ENCODE results near the gene NCAPD3.

Gene NCAPD3

GRCh38 chr11:134264966-134265764 is 41.4 kb upstream of the NCAPD3 start:
- no peak overlapping the region for H3K4me3 ChIP-seq (ENCODE audit: low read depth, low read length)
- TF ChIP-seq CTCF (IDR thresholded peaks at IDR 0.05; ENCODE audit: low read depth, low read length, missing control alignments): no peak
- in situ Hi-C loops (cut with HindIII; ENCODE audit: low pct_ligation_motif_present, low sequenced_read_pairs): no loop called here
- H3K27ac ChIP-seq: no peak overlapping the region
- peaks cover 17% of the 10 kb centered on the region for H3K36me3 ChIP-seq (replicated peaks)
- no peak for DNase-seq
- H3K27me3 ChIP-seq (replicated peaks): no peaks in the 10 kb centered on the region

- in situ Hi-C loops (cut with HindIII; ENCODE audit: low pct_ligation_motif_present, low sequenced_read_pairs): no loop called here
- Histone ChIP-seq H3K4me3 (ENCODE audit: low read depth, low read length) (no peak overlapping the region), H3K27ac (no peak overlapping the region), H3K36me3 (replicated peaks) (peaks cover 30% of the 10 kb centered on the region), H3K27me3 (replicated peaks) (no peaks in the 10 kb centered on the region)
- DNase-seq: no peak
- peak; percentile 76 for TF ChIP-seq CTCF (IDR thresholded peaks at IDR 0.05; ENCODE audit: low read depth, low read length, missing control alignments)
These were observed 38.1 kb upstream of the NCAPD3 start for GRCh38 chr11:134261626-134262488.

- in situ Hi-C loops (cut with HindIII; ENCODE audit: low pct_ligation_motif_present, low sequenced_read_pairs): no loop called here
- TF ChIP-seq CTCF (IDR thresholded peaks at IDR 0.05; ENCODE audit: low read depth, low read length, missing control alignments): no peak
- Histone ChIP-seq H3K27ac (no peak overlapping the region), H3K4me3 (ENCODE audit: low read depth, low read length) (no peak overlapping the region), H3K27me3 (replicated peaks) (no peaks in the 10 kb centered on the region), H3K36me3 (replicated peaks) (peaks cover 30% of the 10 kb centered on the region)
- no peak for DNase-seq
These were observed 37.2 kb upstream of the NCAPD3 start for GRCh38 chr11:134260983-134261382.

- Histone ChIP-seq H3K27ac (no peak overlapping the region), H3K36me3 (replicated peaks) (peaks cover 30% of the 10 kb centered on the region), H3K4me3 (ENCODE audit: low read depth, low read length) (no peak overlapping the region), H3K27me3 (replicated peaks) (no peaks in the 10 kb centered on the region)
- in situ Hi-C loops (cut with HindIII; ENCODE audit: low pct_ligation_motif_present, low sequenced_read_pairs): no loop called here
- no peak for DNase-seq
- no peak for TF ChIP-seq CTCF (IDR thresholded peaks at IDR 0.05; ENCODE audit: low read depth, low read length, missing control alignments)
These were observed 36.7 kb upstream of the NCAPD3 start for GRCh38 chr11:134260503-134260902.

GRCh38 chr11:134258577-134258976 is 34.8 kb upstream of the NCAPD3 start:
- Histone ChIP-seq H3K4me3 (ENCODE audit: low read depth, low read length) (no peak overlapping the region), H3K36me3 (replicated peaks) (peaks cover 28% of the 10 kb centered on the region), H3K27me3 (replicated peaks) (no peaks in the 10 kb centered on the region), H3K27ac (no peak overlapping the region)
- no peak for DNase-seq
- TF ChIP-seq CTCF (IDR thresholded peaks at IDR 0.05; ENCODE audit: low read depth, low read length, missing control alignments): no peak
- in situ Hi-C loops (cut with HindIII; ENCODE audit: low pct_ligation_motif_present, low sequenced_read_pairs): no loop called here

Measured in brain microvascular endothelial cell (primary cell).